NB4 (cell line): ENCODE measurements around the gene CFL1.

Source experiments
- DNase-seq: peaks from one replicate; pipeline ENCODE4 v3.0.0; 2010; ENCODE audit warnings: low read depth
- H3K4me3 ChIP-seq: one replicate; pipeline ENCODE4 v1.5.1; 2011; ENCODE audit warnings: mild to moderate bottlenecking, low read depth, low read length, moderate library complexity
- CTCF ChIP-seq: IDR thresholded peaks from one replicate; pipeline ENCODE4 v1.5.1; 2012; ENCODE audit warnings: low read depth, low read length
- MAX ChIP-seq: IDR thresholded peaks from 2 replicates; pipeline ENCODE4 v1.6.1; 2011; ENCODE audit warnings: low read depth, low read length
- MYC ChIP-seq: IDR thresholded peaks from 2 replicates; pipeline ENCODE4 v1.6.1; 2011; ENCODE audit warnings: low read depth, low read length
- POLR2A ChIP-seq: IDR thresholded peaks from 2 replicates; pipeline ENCODE4 v1.6.1; 2011; ENCODE audit warnings: mild to moderate bottlenecking; ENCODE audit not compliant: insufficient read length; ENCODE audit errors: extremely low read depth

CFL1 gene

GRCh38 chr11:65814986-65815565 lies 42.9 kb downstream of the CFL1 start:
- no peak for TF ChIP-seq POLR2A
- no peak for TF ChIP-seq MYC
- TF ChIP-seq MAX, result no peak
- no peak for TF ChIP-seq CTCF
- H3K4me3 ChIP-seq, result no peak overlapping the region
- DNase-seq, result no peak

GRCh38 chr11:65814131-65814985 lies 43.6 kb downstream of the CFL1 start:
- DNase-seq, result peak; percentile 22
- TF ChIP-seq POLR2A (no peak), MYC (no peak), CTCF (no peak), MAX (no peak)
- no peak overlapping the region for H3K4me3 ChIP-seq

GRCh38 chr11:65811764-65812475 lies 46.1 kb downstream of the CFL1 start:
- TF ChIP-seq POLR2A (no peak), CTCF (no peak)
- DNase-seq, result no peak

GRCh38 chr11:65810046-65810868 lies 47.7 kb downstream of the CFL1 start:
- DNase-seq, result peak; percentile 45
- TF ChIP-seq CTCF (peak; percentile 9), POLR2A (no peak)
- no peak overlapping the region for H3K4me3 ChIP-seq

More at GRCh38 chr11:65811764-65812475, 46.1 kb downstream of the CFL1 start:
- H3K4me3 ChIP-seq, result no peak overlapping the region

GRCh38 chr11:65809496-65809895 lies 48.5 kb downstream of the CFL1 start:
- H3K4me3 ChIP-seq, result no peak overlapping the region
- TF ChIP-seq MAX (no peak), MYC (no peak), CTCF (no peak), POLR2A (no peak)
- no peak for DNase-seq
